Natural killer cell (primary cell): ENCODE results near the gene APH1A. TPM values are rescaled to one million over a fixed set of nuclear protein-coding genes. Genes with fewer than 3 reads are reported as not detected.
A peak's percentile ranks its signal among the peaks of the same experiment; 100 is the strongest.

ENCODE experiments used
- ATAC-seq, 3 donors: fragments of 150-1000 bp in 2 of 3; fragments of 200-7000 bp in 1 of 3; cut with Tn5 transposase; 1 replicate in 1 of 3; 2 replicates in 2 of 3; pipeline ENCODE4 v1.10.0; 2021; ENCODE audit warnings: mild to moderate bottlenecking in 2 of 3, moderate library complexity in 2 of 3
- DNase-seq, 2 donors: peaks; one replicate each; pipeline versions ENCODE4 v3.0.0 to v3.0.0-alpha.2; 2013 to 2021; ENCODE audit warnings: mixed read lengths in 1 of 2
- H3K27ac ChIP-seq: one replicate; pipeline ENCODE4 v1.5.1; 2013; ENCODE audit warnings: mild to moderate bottlenecking, low read length
- H3K27me3 ChIP-seq: one replicate; pipeline ENCODE4 v1.6.1; 2013; ENCODE audit warnings: low read length; ENCODE audit not compliant: control insufficient read depth, insufficient read depth
- H3K36me3 ChIP-seq: one replicate; pipeline ENCODE4 v1.6.1; 2013; ENCODE audit warnings: low read length; ENCODE audit not compliant: control insufficient read depth, insufficient read depth
- H3K4me1 ChIP-seq: one replicate; pipeline ENCODE4 v1.6.1; 2013; ENCODE audit warnings: low read length; ENCODE audit not compliant: control insufficient read depth, insufficient read depth
- H3K4me3 ChIP-seq: one replicate; pipeline ENCODE4 v1.5.1; 2013; ENCODE audit warnings: low read length
- H3K9me3 ChIP-seq: one replicate; pipeline ENCODE4 v1.6.1; 2013; ENCODE audit warnings: low read length; ENCODE audit not compliant: control insufficient read depth, insufficient read depth
- H3K27ac Mint-ChIP-seq, 2 donors: one replicate each; pipeline ENCODE4 v1.8.0; 2022; ENCODE audit warnings: mild to moderate bottlenecking in 2 of 2, mixed read lengths in 2 of 2, moderate library complexity in 1 of 2
- H3K27me3 Mint-ChIP-seq, 2 donors: one replicate each; pipeline ENCODE4 v1.8.0; 2022; ENCODE audit warnings: low read depth in 2 of 2, mixed read lengths in 2 of 2
- H3K36me3 Mint-ChIP-seq: one replicate; pipeline ENCODE4 v1.8.0; 2022; ENCODE audit warnings: mixed read lengths
- H3K4me1 Mint-ChIP-seq, 2 donors: one replicate each; pipeline ENCODE4 v1.8.0; 2022; ENCODE audit warnings: mixed read lengths in 2 of 2
- H3K4me3 Mint-ChIP-seq: one replicate; pipeline ENCODE4 v1.8.0; 2022; ENCODE audit warnings: mild to moderate bottlenecking, moderate library complexity, mixed read lengths
- H3K9me3 Mint-ChIP-seq, 2 donors: one replicate each; pipeline ENCODE4 v1.8.0; 2022; ENCODE audit warnings: mixed read lengths in 2 of 2
- CTCF ChIP-seq: fragments of 200-600 bp; IDR thresholded peaks from one replicate; pipeline ENCODE4 v1.8.0; 2022; ENCODE audit warnings: antibody characterized with exemption
- WGBS: methylation state at CpG from one replicate; pipeline ENCODE4 v1.1.7; 2013; ENCODE audit warnings: missing lambda C conversion rate; ENCODE audit not compliant: insufficient coverage; 5-methylcytosine and 5-hydroxymethylcytosine counted together
- intact Hi-C: fragments of 100-400 bp; cut with micrococcal nuclease; formaldehyde crosslinking; loops from one replicate; pipeline ENCODE4 v1.14.2; 2022
- total RNA-seq, 4 donors: library from RNA; stranded (reverse); fragments of 120-200 nt in 1 of 4; gene quantifications; one replicate each; pipeline versions ENCODE4 v1.2.3 to v1.2.4, GENCODE V29; 2013 to 2022

The APH1A gene
- total RNA-seq, 3 donors from 2014 or later (not counting 1 experiment from before 2014, with no cell fraction given): 133 to 153 (median 143) TPM

GRCh38 chr1:150281758-150282557 is 13.1 kb upstream of the APH1A start, which contains the start of gene CIART:
CIART (plus strand) TSS chr1:150282554; CDS start chr1:150283268, 714 bp downstream.
- intact Hi-C loops: loop anchor here (1.0 kb wide), 2 partner anchors 27 to 233 kb away; partner anchors contain the start of gene FALEC

GRCh38 chr1:150281221-150281757 is 12.5 kb upstream of the APH1A start:
- ATAC-seq: peak; percentile 45 to 60 (median 52)

More at GRCh38 chr1:150281758-150282557, 13.1 kb upstream of the APH1A start, which contains the start of gene CIART:
- peak; percentile 1 for TF ChIP-seq CTCF
- no peak within 1 kb of the TSS for H3K27ac ChIP-seq
- Mint-ChIP-seq H3K9me3 (no peaks in the 10 kb centered on the region), H3K36me3 (no peaks in the 10 kb centered on the region), H3K27me3 (peaks cover 8 to 25% of the 10 kb centered on the region in 2 donors), H3K4me1 (peaks cover 18 to 23% of the 10 kb centered on the region in 2 donors), H3K27ac (peak within 1 kb of the TSS; percentile 59 to 83), H3K4me3 (peak within 1 kb of the TSS; percentile 91)
- H3K9me3 ChIP-seq: no peaks in the 10 kb centered on the region
- WGBS: 2% methylated on average over 37 of the region's 46 CpGs
- peak within 1 kb of the TSS; percentile 46 for H3K4me3 ChIP-seq
- DNase-seq (peak; percentile 55 to 91), ATAC-seq (peak; percentile 84 to 92 (median 90))
- no peaks in the 10 kb centered on the region for H3K27me3 ChIP-seq
- H3K4me1 ChIP-seq: peaks cover 22% of the 10 kb centered on the region
- H3K36me3 ChIP-seq: no peaks in the 10 kb centered on the region

GRCh38 chr1:150280138-150280707 is 11.4 kb upstream of the APH1A start:
- WGBS: 98% methylated on average over 6 of the region's 6 CpGs
- H3K27me3 Mint-ChIP-seq: peaks cover 8 to 23% of the 10 kb centered on the region in 2 donors
- Histone ChIP-seq H3K9me3 (no peaks in the 10 kb centered on the region), H3K27ac (no peak overlapping the region), H3K4me3 (no peak overlapping the region), H3K36me3 (no peaks in the 10 kb centered on the region), H3K27me3 (no peaks in the 10 kb centered on the region), H3K4me1 (peaks cover 22% of the 10 kb centered on the region)
- no peak for TF ChIP-seq CTCF
- no peaks in the 10 kb centered on the region for H3K36me3 Mint-ChIP-seq
- ATAC-seq (no peak), DNase-seq (no peak)
- H3K4me1 Mint-ChIP-seq: peaks cover 18 to 23% of the 10 kb centered on the region in 2 donors
- intact Hi-C loops: no loop called here
- peak overlapping the region in 1 of 2 donors; percentile 3 for H3K27ac Mint-ChIP-seq
- no peaks in the 10 kb centered on the region for H3K9me3 Mint-ChIP-seq
- H3K4me3 Mint-ChIP-seq: peak overlapping the region; percentile 71

More at GRCh38 chr1:150281221-150281757, 12.5 kb upstream of the APH1A start:
- Mint-ChIP-seq H3K4me1 (peaks cover 18 to 23% of the 10 kb centered on the region in 2 donors), H3K9me3 (no peaks in the 10 kb centered on the region), H3K27ac (peak overlapping the region; percentile 59 to 83), H3K4me3 (peak overlapping the region; percentile 91), H3K36me3 (no peaks in the 10 kb centered on the region), H3K27me3 (peaks cover 8 to 21% of the 10 kb centered on the region in 2 donors)
- no peaks in the 10 kb centered on the region for H3K27me3 ChIP-seq
- peak; percentile 38 for TF ChIP-seq CTCF
- no peaks in the 10 kb centered on the region for H3K9me3 ChIP-seq
- intact Hi-C loops: loop anchor here (1.0 kb wide), 2 partner anchors 26 to 234 kb away; partner anchors contain the start of gene FALEC
- H3K27ac ChIP-seq: no peak overlapping the region
- 2% methylated on average over 15 of the region's 15 CpGs for WGBS
- H3K4me1 ChIP-seq: peaks cover 22% of the 10 kb centered on the region
- H3K4me3 ChIP-seq: peak overlapping the region; percentile 46
- no peaks in the 10 kb centered on the region for H3K36me3 ChIP-seq
- peak in 1 of 2 donors; percentile 78 for DNase-seq
